ENCODE measurements around the gene PTPRD. TPM values are rescaled to one million over a fixed set of nuclear protein-coding genes. Genes with fewer than 3 reads are reported as not detected.

The PTPRD gene
- total RNA-seq, 1 donor from 2014 or later = 6.9 TPM

DNA sequence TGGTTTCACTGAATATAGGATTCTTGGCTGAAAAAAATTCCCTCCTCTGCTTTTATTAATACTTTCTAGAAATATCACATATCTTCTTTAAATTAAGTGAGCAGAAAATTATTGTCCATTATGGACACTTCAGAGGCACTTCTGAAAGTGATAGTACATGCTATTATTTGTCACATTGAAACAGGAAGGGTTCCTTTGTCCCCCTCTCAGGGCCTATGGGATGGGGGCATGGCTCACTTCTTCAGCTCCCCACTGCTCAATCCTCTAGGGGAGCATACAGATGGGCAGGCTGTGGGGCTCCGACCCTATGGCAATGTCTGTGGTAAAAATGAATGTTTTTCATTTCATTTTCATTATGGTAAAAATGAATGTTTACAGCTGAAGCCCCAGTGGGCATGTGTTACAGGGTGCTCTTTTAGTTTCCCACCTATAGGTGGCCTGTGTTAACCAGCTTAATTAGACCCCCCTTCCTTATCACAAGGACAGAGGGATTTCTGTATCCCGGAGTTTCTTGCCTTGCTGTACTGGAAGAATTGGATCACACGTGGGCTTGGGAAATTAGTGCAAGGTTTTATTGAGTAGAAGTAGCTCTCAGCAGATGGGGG is 1225.2 kb downstream of the PTPRD start:
- Histone ChIP-seq H3K27me3 (no peaks in the 10 kb centered on the region), H3K36me3 (no peaks in the 10 kb centered on the region), H3K4me3 (no peak overlapping the region), H3K9me3 (no peaks in the 10 kb centered on the region), H3K27ac (no peak overlapping the region), H3K4me1 (no peaks in the 10 kb centered on the region)
- TF ChIP-seq, protein P1, sequence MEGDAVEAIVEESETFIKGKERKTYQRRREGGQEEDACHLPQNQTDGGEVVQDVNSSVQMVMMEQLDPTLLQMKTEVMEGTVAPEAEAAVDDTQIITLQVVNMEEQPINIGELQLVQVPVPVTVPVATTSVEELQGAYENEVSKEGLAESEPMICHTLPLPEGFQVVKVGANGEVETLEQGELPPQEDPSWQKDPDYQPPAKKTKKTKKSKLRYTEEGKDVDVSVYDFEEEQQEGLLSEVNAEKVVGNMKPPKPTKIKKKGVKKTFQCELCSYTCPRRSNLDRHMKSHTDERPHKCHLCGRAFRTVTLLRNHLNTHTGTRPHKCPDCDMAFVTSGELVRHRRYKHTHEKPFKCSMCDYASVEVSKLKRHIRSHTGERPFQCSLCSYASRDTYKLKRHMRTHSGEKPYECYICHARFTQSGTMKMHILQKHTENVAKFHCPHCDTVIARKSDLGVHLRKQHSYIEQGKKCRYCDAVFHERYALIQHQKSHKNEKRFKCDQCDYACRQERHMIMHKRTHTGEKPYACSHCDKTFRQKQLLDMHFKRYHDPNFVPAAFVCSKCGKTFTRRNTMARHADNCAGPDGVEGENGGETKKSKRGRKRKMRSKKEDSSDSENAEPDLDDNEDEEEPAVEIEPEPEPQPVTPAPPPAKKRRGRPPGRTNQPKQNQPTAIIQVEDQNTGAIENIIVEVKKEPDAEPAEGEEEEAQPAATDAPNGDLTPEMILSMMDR (IDR thresholded peaks at IDR 0.05) = no peak
- intact Hi-C loops (cut with DNase I) = no loop called here
- DNase-seq (ENCODE audit: low spot score in 2 of 2) = no peak

DNA sequence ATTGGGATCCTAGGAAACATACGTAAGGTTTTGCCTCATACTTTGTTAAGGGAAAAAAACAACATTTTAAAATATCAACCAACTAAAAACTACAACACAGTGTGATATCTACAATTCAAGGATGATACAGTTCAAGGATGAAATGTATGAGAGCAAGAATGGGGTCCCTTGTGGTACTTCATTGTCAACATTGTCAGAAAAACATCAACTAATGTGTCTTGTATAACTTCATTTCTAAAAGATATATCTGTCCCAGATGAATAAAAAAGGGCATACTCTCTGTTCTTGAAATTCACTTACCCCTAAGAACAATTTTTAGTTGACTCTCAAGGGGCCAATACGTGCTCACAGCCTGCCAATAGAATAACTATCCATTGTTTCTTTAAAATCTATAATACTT is 1250.5 kb downstream of the PTPRD start:
- intact Hi-C loops (cut with DNase I) = no loop called here
- Histone ChIP-seq H3K27me3 (no peaks in the 10 kb centered on the region), H3K27ac (no peak overlapping the region), H3K9me3 (no peaks in the 10 kb centered on the region), H3K4me3 (no peak overlapping the region), H3K36me3 (no peaks in the 10 kb centered on the region), H3K4me1 (no peaks in the 10 kb centered on the region)
- DNase-seq (ENCODE audit: low spot score in 2 of 2) = no peak
- TF ChIP-seq, protein P1 (IDR thresholded peaks at IDR 0.05) = no peak

DNA sequence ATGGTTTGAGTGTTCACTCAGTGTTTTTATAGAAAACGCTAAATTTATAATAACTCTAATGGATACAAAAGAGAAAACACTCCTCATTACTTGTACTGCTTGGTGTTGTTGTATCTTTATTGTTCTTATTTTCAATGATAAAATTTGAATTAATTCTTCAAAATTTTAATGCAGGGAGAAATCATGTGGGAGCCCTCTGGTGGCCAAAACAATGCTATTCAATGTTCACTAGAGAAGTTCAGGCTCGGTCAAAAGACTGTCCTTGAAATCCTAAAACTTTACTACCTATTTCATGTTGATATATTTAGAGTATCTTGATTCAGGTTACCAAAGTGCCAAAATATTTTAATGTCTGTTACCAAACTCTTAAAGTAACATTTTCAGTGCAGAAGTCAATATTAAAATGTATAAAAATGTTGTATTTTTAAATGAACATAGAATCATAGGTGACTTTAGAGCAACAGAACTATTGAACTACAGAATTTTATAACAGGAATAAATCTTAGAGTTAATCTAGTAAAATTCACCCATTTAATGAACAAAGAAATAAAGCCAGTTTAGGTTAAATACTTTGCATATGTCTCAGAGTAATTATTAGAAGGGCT is 1259.8 kb downstream of the PTPRD start:
- H3K27ac ChIP-seq = no peak overlapping the region
- no peak overlapping the region for H3K4me3 ChIP-seq
- H3K4me1 ChIP-seq = no peaks in the 10 kb centered on the region
- H3K9me3 ChIP-seq = no peaks in the 10 kb centered on the region
- TF ChIP-seq, protein P1 (IDR thresholded peaks at IDR 0.05) = peak in 2 of 3 experiments; percentile 13 to 38
- no peaks in the 10 kb centered on the region for H3K27me3 ChIP-seq
- intact Hi-C loops (cut with DNase I) = no loop called here
- no peak for DNase-seq (ENCODE audit: low spot score in 2 of 2)
- H3K36me3 ChIP-seq = no peaks in the 10 kb centered on the region

DNA sequence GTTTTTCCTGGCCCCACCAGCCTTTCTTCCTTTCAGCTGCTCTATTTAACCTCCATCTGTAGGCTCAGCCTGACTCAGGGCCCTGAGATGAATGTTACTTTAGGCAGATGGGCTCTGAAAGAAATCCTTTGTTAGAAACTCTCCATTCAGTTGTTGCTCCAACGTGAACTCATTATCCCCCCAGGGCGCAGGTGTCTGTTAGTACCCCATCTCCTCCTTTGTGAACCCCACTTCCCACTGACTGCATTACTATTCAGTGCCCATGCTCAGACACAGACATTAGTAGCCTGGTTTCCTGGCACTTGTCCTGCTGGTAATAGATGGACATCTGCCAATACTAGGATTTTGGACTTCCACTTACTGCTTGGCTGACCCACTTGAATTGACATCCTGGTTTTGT is 1271.6 kb downstream of the PTPRD start:
- no peak for DNase-seq (ENCODE audit: low spot score in 2 of 2)
- intact Hi-C loops (cut with DNase I) = no loop called here
- Histone ChIP-seq H3K27me3 (no peaks in the 10 kb centered on the region), H3K27ac (no peak overlapping the region), H3K9me3 (no peaks in the 10 kb centered on the region), H3K4me1 (no peaks in the 10 kb centered on the region), H3K36me3 (no peaks in the 10 kb centered on the region), H3K4me3 (no peak overlapping the region)
- TF ChIP-seq, protein P1 (IDR thresholded peaks at IDR 0.05) = no peak

DNA sequence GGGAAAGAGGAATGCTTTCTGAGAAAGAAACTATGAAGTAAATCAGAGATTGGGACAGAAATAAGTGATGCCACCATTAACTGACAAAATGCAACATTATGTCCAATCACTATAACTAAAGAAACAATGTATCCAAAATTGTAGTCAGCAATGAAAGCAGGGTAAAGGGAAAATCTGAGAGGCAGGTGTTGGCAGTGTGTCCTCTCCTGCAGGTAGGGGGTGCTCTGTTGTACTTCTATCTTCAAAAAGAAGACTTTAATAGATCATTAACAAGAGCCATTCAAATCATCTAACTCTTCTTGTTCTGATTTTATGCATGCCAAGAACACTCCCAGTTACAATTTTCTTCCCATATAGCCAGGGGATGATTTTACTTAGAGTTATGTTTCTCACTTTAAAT is 1275.7 kb downstream of the PTPRD start:
- no peaks in the 10 kb centered on the region for H3K27me3 ChIP-seq
- no peak overlapping the region for H3K4me3 ChIP-seq
- no peak for DNase-seq (ENCODE audit: low spot score in 2 of 2)
- H3K27ac ChIP-seq = no peak overlapping the region
- H3K36me3 ChIP-seq = no peaks in the 10 kb centered on the region
- no peaks in the 10 kb centered on the region for H3K4me1 ChIP-seq
- TF ChIP-seq, protein P1 (IDR thresholded peaks at IDR 0.05) = no peak
- intact Hi-C loops (cut with DNase I) = no loop called here
- H3K9me3 ChIP-seq = no peaks in the 10 kb centered on the region
